T-helper 17 cell (primary cell): Measurements from ENCODE around the gene KIF20A. TPM values are rescaled to one million over a fixed set of nuclear protein-coding genes. Genes with fewer than 3 reads are reported as not detected.
A peak's percentile ranks its signal among the peaks of the same experiment; 100 is the strongest.
"Not testable (repeated sequence)": the region's sequence is repeated elsewhere in the genome, so short reads cannot be mapped to it uniquely, and the experiment has no call there.

ENCODE experiments used
- ATAC-seq: fragments of 150-1000 bp; cut with Tn5 transposase; 2 replicates; pipeline ENCODE4 v1.10.0; 2021; ENCODE audit warnings: mild to moderate bottlenecking, moderate library complexity
- DNase-seq, 3 donors: peaks; one replicate each; pipeline versions ENCODE4 v3.0.0 to v3.0.0-alpha.2; 2020 to 2021
- H3K9me3 ChIP-seq: one replicate; pipeline ENCODE4 v1.7.0; 2013; ENCODE audit warnings: low read length, mild to moderate bottlenecking; ENCODE audit not compliant: control insufficient read depth, poor library complexity, severe bottlenecking
- H3K27ac Mint-ChIP-seq: one replicate; pipeline ENCODE4 v1.8.0; 2022; ENCODE audit warnings: mild to moderate bottlenecking, moderate library complexity, mixed read lengths
- H3K27me3 Mint-ChIP-seq: one replicate; pipeline ENCODE4 v1.8.0; 2022; ENCODE audit warnings: mixed read lengths
- H3K36me3 Mint-ChIP-seq: one replicate; pipeline ENCODE4 v1.8.0; 2022; ENCODE audit warnings: low read depth, mixed read lengths
- H3K4me1 Mint-ChIP-seq: one replicate; pipeline ENCODE4 v1.8.0; 2022; ENCODE audit warnings: mild to moderate bottlenecking, mixed read lengths
- H3K4me3 Mint-ChIP-seq: one replicate; pipeline ENCODE4 v1.8.0; 2022; ENCODE audit warnings: mild to moderate bottlenecking, moderate library complexity, mixed read lengths
- total RNA-seq, 4 donors: library from RNA in 2 of 4; stranded (reverse) in 2 of 4; gene quantifications; one replicate each; pipeline ENCODE4 v1.2.3 and lab custom pipeline; 2022 to 2026

Gene KIF20A
- total RNA-seq, 2 donors from 2014 or later, result 0.27 TPM; not detected in 1

DNA sequence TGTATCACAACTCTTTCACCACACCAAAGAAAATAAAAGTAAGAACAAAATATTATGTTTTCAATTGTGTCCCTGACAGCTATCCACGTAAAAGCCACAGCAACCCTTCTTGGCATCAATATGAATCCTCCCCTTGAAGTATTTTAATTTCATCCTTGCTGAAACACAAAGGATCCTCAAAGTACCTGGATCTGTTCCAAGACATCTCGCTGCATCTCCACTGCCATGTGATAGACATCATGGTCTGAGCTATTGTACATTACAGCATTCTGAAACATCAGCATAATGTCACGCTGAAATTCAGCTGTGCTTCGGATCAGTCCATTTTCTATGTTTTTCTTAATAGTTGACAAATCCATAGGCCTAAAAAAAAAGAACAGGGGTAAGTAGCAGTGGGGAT lies 18.2 kb upstream of the KIF20A start:
- H3K4me3 Mint-ChIP-seq, result no peak overlapping the region
- no peaks in the 10 kb centered on the region for H3K9me3 ChIP-seq
- ATAC-seq (no peak), DNase-seq (no peak)
- H3K27me3 Mint-ChIP-seq, result no peaks in the 10 kb centered on the region
- H3K27ac Mint-ChIP-seq, result no peak overlapping the region
- peaks cover 35% of the 10 kb centered on the region for H3K36me3 Mint-ChIP-seq
- peaks cover 13% of the 10 kb centered on the region for H3K4me1 Mint-ChIP-seq

DNA sequence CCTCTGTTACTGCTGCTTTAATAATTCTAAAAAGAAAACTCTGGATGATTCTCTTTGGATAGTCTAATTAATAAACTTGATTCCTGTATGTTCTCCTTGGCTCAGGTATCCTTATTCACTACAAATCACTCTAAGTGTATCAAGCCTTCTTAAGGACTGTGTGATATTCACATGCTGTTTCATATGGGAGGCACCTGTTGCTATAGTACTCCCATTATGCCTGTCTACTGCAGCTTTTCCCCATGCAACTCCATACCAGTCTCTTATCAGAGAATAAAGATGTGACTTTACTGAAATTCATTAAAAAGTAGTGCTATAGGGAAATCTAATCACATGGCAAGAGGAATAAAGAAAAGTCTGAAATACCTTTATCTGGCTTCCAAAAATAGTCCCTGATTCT lies 15.2 kb upstream of the KIF20A start:
- no peak for DNase-seq
- Mint-ChIP-seq H3K27ac (no peak overlapping the region), H3K4me3 (no peak overlapping the region), H3K27me3 (no peaks in the 10 kb centered on the region), H3K4me1 (peaks cover 15% of the 10 kb centered on the region), H3K36me3 (peaks cover 32% of the 10 kb centered on the region)
- no peaks in the 10 kb centered on the region for H3K9me3 ChIP-seq
- no peak for ATAC-seq

DNA sequence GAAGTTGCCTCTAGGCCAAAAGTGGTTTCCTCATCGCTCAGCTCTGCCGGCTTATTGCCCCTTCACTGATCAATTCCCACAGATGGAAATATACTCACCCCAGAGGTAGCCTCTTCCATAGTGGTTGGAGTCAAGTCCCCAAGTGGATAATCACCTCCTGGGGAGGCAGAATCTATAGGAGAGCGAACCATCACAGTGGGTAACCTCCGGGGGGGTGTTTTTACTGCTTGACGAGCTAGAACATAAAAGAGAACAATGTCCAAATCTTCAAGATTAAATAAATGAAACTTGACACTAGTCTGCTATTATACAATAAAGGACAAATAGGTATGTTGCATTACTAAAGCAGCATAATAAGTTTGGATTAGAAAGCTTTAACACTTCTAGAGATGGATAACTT lies 9.8 kb upstream of the KIF20A start:
- Mint-ChIP-seq H3K4me1 (peaks cover 13% of the 10 kb centered on the region), H3K36me3 (peaks cover 26% of the 10 kb centered on the region), H3K27me3 (no peaks in the 10 kb centered on the region), H3K4me3 (no peak overlapping the region), H3K27ac (no peak overlapping the region)
- H3K9me3 ChIP-seq, result no peaks in the 10 kb centered on the region
- DNase-seq, result no peak
- no peak for ATAC-seq

DNA sequence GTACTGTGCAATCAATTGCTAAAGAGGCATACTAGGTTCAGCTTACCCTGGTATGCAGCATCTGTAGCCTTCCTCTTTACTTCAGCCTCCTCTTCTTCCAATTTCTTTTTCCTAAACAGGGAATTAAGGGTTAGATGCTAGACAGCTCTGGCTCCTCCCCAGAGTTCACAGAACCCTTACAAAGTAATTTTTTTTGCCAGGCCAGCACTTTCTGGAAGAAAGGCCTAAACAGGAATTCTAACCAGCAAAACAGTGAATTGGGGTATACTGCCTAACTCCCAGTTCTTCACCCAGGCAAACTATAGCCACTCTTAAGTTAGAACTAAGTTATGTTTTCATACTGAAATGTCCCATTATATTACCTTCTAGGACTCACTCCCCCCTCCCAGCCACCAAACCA lies 8.6 kb upstream of the KIF20A start:
- no peaks in the 10 kb centered on the region for H3K27me3 Mint-ChIP-seq
- DNase-seq (no peak), ATAC-seq (no peak)
- H3K4me1 Mint-ChIP-seq, result peaks cover 6% of the 10 kb centered on the region
- H3K9me3 ChIP-seq, result no peaks in the 10 kb centered on the region
- H3K4me3 Mint-ChIP-seq, result no peak overlapping the region
- H3K27ac Mint-ChIP-seq, result no peak overlapping the region
- H3K36me3 Mint-ChIP-seq, result peaks cover 17% of the 10 kb centered on the region

DNA sequence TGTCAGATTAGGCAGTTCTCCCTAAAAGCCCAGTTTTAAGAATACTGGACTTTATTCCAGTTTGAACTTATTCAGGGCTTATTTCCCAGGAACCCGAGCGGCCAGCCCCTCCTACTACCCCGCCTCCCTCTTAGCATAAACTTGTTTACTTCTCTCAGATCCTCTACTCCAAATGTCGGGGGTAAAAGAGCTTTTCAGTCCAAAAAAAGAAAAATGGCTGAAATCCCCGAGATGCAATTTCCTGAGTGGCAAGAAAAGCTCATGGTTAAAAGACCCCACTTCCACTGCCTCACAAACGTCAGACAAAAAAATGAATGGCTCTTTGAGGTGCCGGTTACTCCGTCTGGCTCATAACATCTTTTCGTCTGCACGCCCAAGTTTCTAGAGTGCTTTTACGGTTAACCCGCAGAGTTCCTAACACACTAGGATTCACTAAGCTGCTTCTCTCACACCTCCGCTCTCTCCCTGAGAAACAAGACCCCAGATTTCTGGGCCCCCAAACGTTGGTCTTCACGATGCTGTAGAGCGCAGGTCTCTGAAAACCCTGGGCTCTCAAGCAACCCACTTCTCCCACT lies 884 bp upstream of the KIF20A start:
- Mint-ChIP-seq H3K27ac (no peak overlapping the region), H3K4me3 (no peak overlapping the region), H3K4me1 (peaks cover 11% of the 10 kb centered on the region), H3K27me3 (no peaks in the 10 kb centered on the region), H3K36me3 (no peaks in the 10 kb centered on the region)
- ATAC-seq (peak; percentile 19), DNase-seq (no peak)
- no peaks in the 10 kb centered on the region for H3K9me3 ChIP-seq

DNA sequence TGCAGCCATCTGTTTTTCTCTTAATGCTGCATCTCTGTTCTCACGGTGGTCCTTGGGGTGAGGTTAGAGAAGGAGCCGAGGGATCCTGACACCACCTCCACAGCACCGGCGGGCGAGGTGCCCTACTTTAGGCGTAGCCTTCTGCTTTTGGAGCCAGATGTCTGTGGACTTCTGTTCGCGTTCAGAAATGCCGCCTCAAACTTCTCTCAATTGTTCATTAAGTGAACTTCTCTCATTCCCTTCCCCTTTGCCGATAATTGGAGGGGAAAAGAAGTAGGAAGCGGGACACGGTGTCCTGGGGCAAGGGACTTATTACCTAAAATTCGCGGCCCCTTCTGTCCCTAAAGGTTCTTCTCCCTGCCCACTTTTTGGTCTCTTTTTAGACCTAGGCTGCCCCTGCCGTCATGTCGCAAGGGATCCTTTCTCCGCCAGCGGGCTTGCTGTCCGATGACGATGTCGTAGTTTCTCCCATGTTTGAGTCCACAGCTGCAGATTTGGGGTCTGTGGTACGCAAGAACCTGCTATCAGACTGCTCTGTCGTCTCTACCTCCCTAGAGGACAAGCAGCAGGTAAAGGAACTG lies 455 bp downstream of the KIF20A start:
- H3K9me3 ChIP-seq, result no peaks in the 10 kb centered on the region
- Mint-ChIP-seq H3K27ac (no peak overlapping the region), H3K4me3 (no peak overlapping the region), H3K4me1 (peaks cover 8% of the 10 kb centered on the region), H3K36me3 (no peaks in the 10 kb centered on the region), H3K27me3 (no peaks in the 10 kb centered on the region)
- DNase-seq (no peak), ATAC-seq (no peak)

DNA sequence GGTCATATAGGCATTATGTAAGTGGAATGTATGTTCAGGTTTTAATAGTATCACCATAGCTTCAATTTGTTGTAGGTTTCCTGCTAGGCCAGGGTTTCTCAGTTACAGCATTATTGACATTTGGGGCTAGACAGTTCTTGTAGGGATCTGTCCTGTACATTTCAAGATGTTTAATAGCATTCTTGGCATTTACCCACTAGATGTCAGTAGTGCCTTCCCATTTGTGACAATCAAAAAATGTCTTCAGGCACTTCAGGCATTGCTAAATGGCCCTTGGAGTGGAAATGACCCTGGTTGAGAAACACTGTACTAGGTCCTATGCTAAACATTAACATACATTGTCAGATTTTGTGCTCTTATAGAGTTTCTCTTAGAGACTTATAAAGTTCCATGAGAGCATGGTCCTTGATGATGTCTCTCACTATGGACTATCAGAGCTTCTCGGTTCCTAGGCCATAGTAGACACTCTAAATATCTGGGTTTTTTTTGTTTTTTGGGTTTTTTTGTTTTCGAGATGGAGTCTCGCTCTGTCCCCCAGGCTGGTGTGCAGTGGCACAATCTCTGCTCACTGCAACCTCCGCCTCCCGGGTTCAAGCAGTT lies 1.4 kb downstream of the KIF20A start:
- Mint-ChIP-seq H3K27ac (no peak overlapping the region), H3K4me1 (peaks cover 8% of the 10 kb centered on the region), H3K27me3 (no peaks in the 10 kb centered on the region), H3K4me3 (no peak overlapping the region), H3K36me3 (no peaks in the 10 kb centered on the region)
- H3K9me3 ChIP-seq, result no peaks in the 10 kb centered on the region
- DNase-seq (no peak), ATAC-seq (no peak)

DNA sequence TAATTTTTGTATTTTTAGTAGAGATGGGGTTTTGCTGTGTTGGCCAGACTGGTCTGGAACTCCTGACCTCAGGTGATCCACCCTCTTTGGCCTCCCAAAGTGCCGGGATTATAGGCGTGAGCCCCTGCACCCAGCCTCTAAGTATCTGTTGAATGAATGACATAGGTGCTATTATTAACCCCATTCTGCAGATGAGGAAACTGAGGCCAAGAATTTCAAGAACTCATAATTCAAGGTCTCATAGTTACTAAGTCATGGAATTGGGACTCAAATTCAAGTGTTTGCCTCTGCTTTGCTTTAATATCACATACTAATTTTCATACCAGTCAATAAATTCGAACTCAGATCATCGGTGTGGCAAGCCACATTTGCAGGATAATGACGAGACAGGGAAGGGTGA lies 1.9 kb downstream of the KIF20A start:
- no peak overlapping the region for H3K4me3 Mint-ChIP-seq
- DNase-seq (no peak), ATAC-seq (no peak)
- peak overlapping the region; percentile 34 for H3K27ac Mint-ChIP-seq
- no peaks in the 10 kb centered on the region for H3K36me3 Mint-ChIP-seq
- peaks cover 8% of the 10 kb centered on the region for H3K4me1 Mint-ChIP-seq
- H3K9me3 ChIP-seq, result no peaks in the 10 kb centered on the region
- no peaks in the 10 kb centered on the region for H3K27me3 Mint-ChIP-seq

DNA sequence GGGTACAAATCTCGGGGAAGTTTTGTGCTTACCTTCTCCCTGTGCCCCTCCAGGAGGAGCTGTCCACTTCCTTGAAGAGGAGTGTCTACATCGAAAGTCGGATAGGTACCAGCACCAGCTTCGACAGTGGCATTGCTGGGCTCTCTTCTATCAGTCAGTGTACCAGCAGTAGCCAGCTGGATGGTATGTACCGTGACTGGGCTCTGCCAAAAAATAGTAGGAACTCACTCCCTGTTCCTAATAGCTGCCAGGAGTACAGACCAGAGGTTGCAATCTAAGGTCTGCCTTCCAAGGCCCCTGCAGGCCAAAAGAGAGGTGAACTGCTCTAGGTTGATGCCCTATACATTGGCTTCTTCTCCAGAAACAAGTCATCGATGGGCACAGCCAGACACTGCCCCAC lies 3.9 kb downstream of the KIF20A start:
- no peaks in the 10 kb centered on the region for H3K36me3 Mint-ChIP-seq
- no peaks in the 10 kb centered on the region for H3K9me3 ChIP-seq
- no peak for ATAC-seq
- no peak overlapping the region for H3K27ac Mint-ChIP-seq
- H3K4me1 Mint-ChIP-seq, result peaks cover 2% of the 10 kb centered on the region
- no peak overlapping the region for H3K4me3 Mint-ChIP-seq
- no peaks in the 10 kb centered on the region for H3K27me3 Mint-ChIP-seq
- DNase-seq, result no peak

DNA sequence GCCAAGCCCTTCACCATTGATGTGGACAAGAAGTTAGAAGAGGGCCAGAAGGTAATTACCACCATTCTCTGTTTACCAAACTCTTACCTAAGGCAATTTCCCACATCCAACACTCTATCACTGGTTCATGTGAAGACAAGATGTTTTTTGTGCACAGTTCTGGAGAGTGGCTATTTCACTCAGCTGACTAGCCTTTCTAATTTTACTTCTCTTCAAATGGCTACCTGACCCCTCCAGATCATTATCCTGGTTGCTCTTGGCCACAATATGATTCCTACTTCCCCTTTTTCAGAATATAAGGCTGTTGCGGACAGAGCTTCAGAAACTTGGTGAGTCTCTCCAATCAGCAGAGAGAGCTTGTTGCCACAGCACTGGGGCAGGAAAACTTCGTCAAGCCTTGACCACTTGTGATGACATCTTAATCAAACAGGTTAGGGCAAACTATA lies 7.1 kb downstream of the KIF20A start:
- no peak for DNase-seq
- Mint-ChIP-seq H3K36me3 (peaks cover 3% of the 10 kb centered on the region), H3K4me1 (no peaks in the 10 kb centered on the region), H3K4me3 (no peak overlapping the region), H3K27ac (peak overlapping the region; percentile 45), H3K27me3 (no peaks in the 10 kb centered on the region)
- ATAC-seq, result no peak
- H3K9me3 ChIP-seq, result no peaks in the 10 kb centered on the region

DNA sequence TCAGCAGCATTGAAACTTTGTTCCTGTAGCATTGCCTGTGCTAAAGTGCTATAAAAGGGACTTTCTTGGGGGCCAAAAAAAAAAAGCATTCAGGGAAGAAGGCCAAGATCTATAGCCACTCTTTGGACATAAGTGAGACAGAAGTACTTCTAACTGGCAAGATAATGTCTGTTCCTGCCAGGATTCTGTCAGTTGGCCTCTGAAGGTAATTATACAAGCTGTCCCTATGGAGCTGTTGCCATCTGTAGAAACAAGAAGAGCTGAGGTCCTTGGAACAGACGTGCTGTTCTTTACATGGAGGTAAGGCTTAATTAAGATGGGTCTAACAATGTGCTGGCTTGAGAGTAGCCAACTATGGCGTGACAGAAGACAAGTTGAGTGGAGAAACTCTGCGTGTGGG lies 9.7 kb downstream of the KIF20A start:
- no peaks in the 10 kb centered on the region for H3K9me3 ChIP-seq
- Mint-ChIP-seq H3K4me3 (no peak overlapping the region), H3K4me1 (no peaks in the 10 kb centered on the region), H3K36me3 (peaks cover 7% of the 10 kb centered on the region), H3K27me3 (no peaks in the 10 kb centered on the region), H3K27ac (peak overlapping the region; percentile 61)
- no peak for DNase-seq
- ATAC-seq, result no peak

DNA sequence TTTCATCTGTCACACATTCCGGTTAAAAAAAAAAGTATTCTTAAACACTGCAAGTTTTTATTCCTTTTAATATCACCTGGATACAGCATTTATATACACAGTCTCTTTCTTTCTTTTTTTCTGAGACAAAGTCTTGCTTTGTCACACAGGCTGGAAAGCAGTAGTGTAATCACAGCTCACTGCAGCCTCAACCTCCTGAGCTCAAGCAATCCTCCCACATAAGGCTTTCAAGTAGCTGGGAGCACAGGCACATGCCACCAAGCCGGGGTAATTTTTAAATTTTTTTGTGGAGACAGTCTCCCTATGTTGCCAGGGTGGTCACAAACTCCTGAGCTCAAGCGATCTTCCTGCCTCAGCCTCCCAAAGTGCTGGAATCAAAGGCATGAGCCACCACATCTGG lies 13.9 kb downstream of the KIF20A start:
- Mint-ChIP-seq H3K27me3 (no peaks in the 10 kb centered on the region), H3K36me3 (peaks cover 7% of the 10 kb centered on the region), H3K4me1 (no peaks in the 10 kb centered on the region), H3K4me3 (no peak overlapping the region), H3K27ac (peak overlapping the region; percentile 45)
- no peak for DNase-seq
- no peak for ATAC-seq
- H3K9me3 ChIP-seq, result no peaks in the 10 kb centered on the region

DNA sequence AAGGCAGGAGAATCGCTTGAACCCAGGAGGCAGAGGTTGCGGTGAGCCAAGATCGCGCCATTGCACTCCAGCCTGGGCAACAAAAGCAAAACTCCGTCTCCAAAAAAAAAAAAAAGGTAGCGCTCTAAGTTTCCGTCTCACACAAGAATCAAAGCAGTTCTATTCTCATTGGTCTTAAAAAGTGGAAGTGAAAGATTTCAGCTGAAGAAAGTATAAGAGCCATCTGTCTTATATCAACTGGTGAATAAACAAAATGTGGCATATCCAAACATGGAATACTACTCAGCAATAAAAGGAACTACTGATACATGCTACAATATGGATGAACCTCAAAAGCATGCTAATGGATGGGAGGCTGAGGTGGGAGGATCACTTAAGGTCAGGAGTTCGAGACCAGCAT lies 14.9 kb downstream of the KIF20A start:
- not testable (repeated sequence) for H3K9me3 ChIP-seq, DNase-seq, H3K36me3 Mint-ChIP-seq, H3K27me3 Mint-ChIP-seq, ATAC-seq, H3K4me3 Mint-ChIP-seq, H3K4me1 Mint-ChIP-seq, H3K27ac Mint-ChIP-seq

DNA sequence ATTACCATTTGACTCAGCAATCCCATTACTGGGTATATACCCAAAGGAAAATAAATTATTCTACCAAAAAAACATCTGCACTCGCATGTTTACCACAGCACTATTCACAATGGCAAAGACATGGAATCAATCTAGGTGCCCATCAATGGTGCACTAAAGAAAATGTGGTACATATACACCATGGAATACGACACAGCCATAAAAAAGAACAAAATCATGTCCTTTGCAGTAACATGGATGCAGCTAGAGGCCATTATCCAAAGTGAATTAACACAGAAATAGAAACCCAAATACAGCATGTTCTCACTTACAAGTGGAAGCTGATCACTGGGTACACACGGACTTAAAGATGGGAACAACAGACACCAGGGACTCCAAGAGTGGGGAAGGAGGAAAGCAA lies 32.1 kb downstream of the KIF20A start:
- H3K27ac Mint-ChIP-seq, result no peak overlapping the region

More for the DNA sequence above, 32.1 kb downstream of the KIF20A start:
- DNase-seq, result no peak
- H3K4me3 Mint-ChIP-seq, result no peak overlapping the region
- ATAC-seq, result no peak
- peaks cover 9% of the 10 kb centered on the region for H3K36me3 Mint-ChIP-seq
- no peaks in the 10 kb centered on the region for H3K27me3 Mint-ChIP-seq
- no peaks in the 10 kb centered on the region for H3K9me3 ChIP-seq
- H3K4me1 Mint-ChIP-seq, result peaks cover 17% of the 10 kb centered on the region
